Nucleus accumbens (tissue), 56 donors: Measurements from ENCODE around the gene MSRB2.

ENCODE experiments used
- DNase-seq, 56 donors: peaks; one replicate each; lab custom pipeline; 2025; lab: John Stamatoyannopoulos, UW

Gene MSRB2

GRCh38 chr10:23157239-23157681 is 61.9 kb downstream of the MSRB2 start:
- DNase-seq = no peak

DNA sequence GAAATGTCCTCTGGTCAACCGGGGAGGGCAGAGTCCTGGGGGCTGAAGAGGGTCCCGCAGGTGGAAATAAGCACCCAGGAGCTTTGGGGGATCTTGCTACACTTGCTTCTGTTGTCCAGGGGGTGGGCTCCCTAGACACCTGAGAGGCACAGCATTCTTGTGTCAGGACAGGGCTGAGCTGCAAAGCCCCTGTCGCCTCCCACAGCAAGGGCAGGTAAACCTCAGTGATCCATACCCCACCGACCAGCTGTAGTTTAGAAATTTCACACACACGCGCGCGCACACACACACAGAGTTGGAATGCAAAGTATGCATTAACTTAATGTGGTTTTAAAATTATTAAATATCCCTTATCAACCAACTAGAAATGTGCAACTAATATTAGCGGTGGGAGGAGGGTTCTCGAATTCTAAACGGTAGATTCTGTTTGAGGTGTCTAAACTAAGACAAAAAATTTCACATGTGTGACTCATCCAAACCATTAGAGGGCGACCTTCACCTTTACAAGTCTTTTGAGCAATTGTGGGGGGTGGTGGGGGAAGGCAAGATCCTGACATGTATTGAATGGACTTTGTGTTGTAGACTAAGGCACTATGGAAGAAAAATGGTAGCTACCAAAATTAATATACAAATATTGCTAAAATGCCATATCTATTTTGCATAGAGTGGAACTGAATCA is 62.5 kb downstream of the MSRB2 start:
- DNase-seq = peak in 3 of 56 donors; percentile 4 to 13 (median 8)

DNA sequence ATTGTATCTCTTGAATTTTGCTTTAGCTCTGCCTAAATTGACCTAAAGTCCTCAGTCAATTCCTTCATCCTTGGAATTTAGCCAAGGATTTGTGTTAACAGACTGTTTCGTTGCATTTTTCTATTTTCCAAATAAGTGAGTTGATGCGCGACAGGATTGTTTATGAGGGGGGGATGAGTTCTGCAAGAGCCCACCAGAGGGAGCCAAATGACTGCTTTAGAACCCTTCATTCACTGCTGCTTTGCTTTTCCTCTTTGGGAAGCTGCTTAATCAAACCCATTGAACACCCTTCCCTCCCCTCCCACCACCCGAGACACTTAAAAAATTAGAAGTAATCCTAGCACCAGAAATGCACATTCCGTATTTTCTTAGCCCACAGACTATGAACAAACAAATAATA is 63.0 kb downstream of the MSRB2 start:
- DNase-seq = peak in 37 of 56 donors; percentile 6 to 74 (median 32)

- DNase-seq = no peak
Measured at GRCh38 chr10:23171232-23171876, 76.0 kb downstream of the MSRB2 start.
